H1 (cell line): ENCODE data around the gene NSUN2. TPM values are rescaled to one million over a fixed set of nuclear protein-coding genes. Genes with fewer than 3 reads are reported as not detected.

Source experiments
- CTCF ChIA-PET: fragments of 300-600 bp; sonication (Branson Sonifier 250); formaldehyde crosslinking; loops from one replicate; lab custom pipeline; 2021; ENCODE audit not compliant: partially characterized antibody; lab: Charles Lee
- POLR2A ChIA-PET: fragments of 300-600 bp; sonication (Branson Sonifier 250); formaldehyde crosslinking; loops from one replicate; lab custom pipeline; 2021; ENCODE audit warnings: inconsistent platforms; ENCODE audit not compliant: partially characterized antibody; lab: Charles Lee
- DNase-seq, 2 experiments: peaks; one replicate each; pipeline versions ENCODE4 v3.0.0 to v3.0.0-alpha.2; 2010 to 2022; ENCODE audit warnings: low spot score in 2 of 2, low read depth in 1 of 2, mixed read lengths in 1 of 2
- FAIRE-seq: peaks from 2 replicates; lab custom pipeline; 2011; peaks lifted over from hg19 to GRCh38; lab: Jason Lieb, UNC
- H2AFZ ChIP-seq: 2 replicates; pipeline ENCODE4 v1.8.1; 2012; ENCODE audit warnings: low read length, inconsistent platforms
- H2AK5ac ChIP-seq: 2 replicates; pipeline ENCODE4 v1.6.1; 2013; ENCODE audit warnings: low read depth, low read length
- H2BK120ac ChIP-seq: replicated peaks from 2 replicates; pipeline ENCODE3; 2013; ENCODE audit warnings: low read depth, low read length, inconsistent platforms
- H2BK12ac ChIP-seq: 2 replicates; pipeline ENCODE4 v1.6.1; 2013; ENCODE audit warnings: low read depth, low read length
- H2BK15ac ChIP-seq: 2 replicates; pipeline ENCODE4 v1.6.1; 2013; ENCODE audit warnings: low read length
- H2BK20ac ChIP-seq: 2 replicates; pipeline ENCODE4 v1.6.1; 2013; ENCODE audit warnings: low read length
- H2BK5ac ChIP-seq: 2 replicates; pipeline ENCODE4 v1.6.1; 2013; ENCODE audit warnings: low read depth, low read length
- H3K14ac ChIP-seq: 2 replicates; pipeline ENCODE4 v1.6.1; 2013; ENCODE audit warnings: inconsistent platforms; ENCODE audit not compliant: insufficient read length
- H3K18ac ChIP-seq: 2 replicates; pipeline ENCODE4 v1.6.1; 2013; ENCODE audit warnings: low read length; ENCODE audit errors: extremely low read depth
- H3K23ac ChIP-seq: 2 replicates; pipeline ENCODE4 v1.6.1; 2013; ENCODE audit warnings: inconsistent platforms; ENCODE audit not compliant: insufficient read length
- H3K23me2 ChIP-seq: 2 replicates; pipeline ENCODE4 v1.6.1; 2013; ENCODE audit warnings: low read depth, low read length
- H3K27ac ChIP-seq: 2 replicates; pipeline ENCODE4 v1.6.1; 2011; ENCODE audit warnings: low read depth, low read length, inconsistent platforms
- H3K27me3 ChIP-seq, 4 experiments: replicated peaks in 1 of 4; 1 replicate in 1 of 4; 2 replicates in 3 of 4; pipeline versions ENCODE4 v1.6.1 to v1.8.1; 2011 to 2013; ENCODE audit warnings: low read length in 3 of 4, mild to moderate bottlenecking in 3 of 4, inconsistent platforms in 2 of 4, mixed read lengths in 2 of 4, moderate library complexity in 1 of 4; ENCODE audit not compliant: control insufficient read depth in 3 of 4, insufficient read depth in 3 of 4; ENCODE audit errors: extremely low read depth in 1 of 4
- H3K36me3 ChIP-seq, 4 experiments: 2 replicates each; pipeline versions ENCODE4 v1.6.1 to v1.8.1; 2011 to 2013; ENCODE audit warnings: mild to moderate bottlenecking in 4 of 4, low read length in 3 of 4, moderate library complexity in 2 of 4, control low read depth in 1 of 4, inconsistent platforms in 1 of 4; ENCODE audit not compliant: insufficient read depth in 4 of 4, control insufficient read depth in 2 of 4
- H3K4ac ChIP-seq: replicated peaks from 2 replicates; pipeline ENCODE3; 2013; ENCODE audit warnings: low read length, low read depth, mixed read lengths, inconsistent platforms; ENCODE audit not compliant: insufficient read length
- H3K4me1 ChIP-seq, 4 experiments: replicated peaks in 1 of 4; 1 replicate in 1 of 4; 2 replicates in 3 of 4; pipeline versions ENCODE4 v1.6.1 to v1.8.1; 2011 to 2013; ENCODE audit warnings: low read length in 3 of 4, inconsistent platforms in 2 of 4, mixed read lengths in 1 of 4; ENCODE audit not compliant: insufficient read depth in 4 of 4, control insufficient read depth in 3 of 4
- H3K4me2 ChIP-seq, 2 experiments: 2 replicates each; pipeline versions ENCODE4 v1.6.1 to v1.8.1; 2011 to 2013; ENCODE audit warnings: low read depth in 2 of 2, low read length in 2 of 2, control low read depth in 1 of 2, inconsistent platforms in 1 of 2, mild to moderate bottlenecking in 1 of 2; ENCODE audit not compliant: insufficient read depth in 1 of 2
- H3K4me3 ChIP-seq, 4 experiments: fragments of 200-600, 300-600 bp in 1 of 4; sonication (generic), shearing (Covaris generic), sonication (Bioruptor Twin) in 1 of 4; 2 replicates each; pipeline versions ENCODE4 v1.5.1 to v1.8.1; 2011 to 2016; ENCODE audit warnings: low read length in 4 of 4, low read depth in 3 of 4, control low read depth in 2 of 4, inconsistent platforms in 2 of 4, mild to moderate bottlenecking in 2 of 4, mixed read lengths in 1 of 4, moderate library complexity in 1 of 4; ENCODE audit not compliant: insufficient read depth in 2 of 4; ENCODE audit errors: extremely low read depth in 1 of 4
- H3K56ac ChIP-seq: replicated peaks from 2 replicates; pipeline ENCODE3; 2013; ENCODE audit warnings: low read depth, mild to moderate bottlenecking, mixed read lengths, low read length, inconsistent platforms; ENCODE audit not compliant: insufficient read length
- H3K79me1 ChIP-seq: 2 replicates; pipeline ENCODE4 v1.6.1; 2013; ENCODE audit warnings: low read depth, low read length, control low read depth
- H3K79me2 ChIP-seq, 2 experiments: 2 replicates each; pipeline versions ENCODE4 v1.6.1 to v1.8.1; 2012 to 2013; ENCODE audit warnings: low read length in 2 of 2, mild to moderate bottlenecking in 2 of 2, inconsistent platforms in 1 of 2; ENCODE audit not compliant: insufficient read depth in 2 of 2, control insufficient read depth in 1 of 2
- H3K9ac ChIP-seq, 4 experiments: replicated peaks in 1 of 4; 1 replicate in 1 of 4; 2 replicates in 3 of 4; pipeline versions ENCODE4 v1.6.1 to v1.8.1; 2011 to 2013; ENCODE audit warnings: low read depth in 3 of 4, low read length in 3 of 4, control low read depth in 2 of 4, mild to moderate bottlenecking in 2 of 4, moderate library complexity in 2 of 4, inconsistent platforms in 1 of 4; ENCODE audit errors: extremely low read depth in 1 of 4
- H3K9me3 ChIP-seq, 2 experiments: 2 replicates each; pipeline versions ENCODE4 v1.6.1 to v1.8.1; 2012 to 2013; ENCODE audit warnings: mild to moderate bottlenecking in 2 of 2, moderate library complexity in 2 of 2, control low read depth in 1 of 2, inconsistent platforms in 1 of 2, low read depth in 1 of 2, low read length in 1 of 2, mixed read lengths in 1 of 2; ENCODE audit not compliant: insufficient read depth in 2 of 2
- H4K20me1 ChIP-seq, 2 experiments: replicated peaks in 1 of 2; 2 replicates each; pipeline versions ENCODE3 to v1.8.1; 2011 to 2013; ENCODE audit warnings: inconsistent platforms in 2 of 2, low read length in 2 of 2, mild to moderate bottlenecking in 1 of 2; ENCODE audit not compliant: insufficient read depth in 2 of 2, control insufficient read depth in 1 of 2
- H4K5ac ChIP-seq: 2 replicates; pipeline ENCODE4 v1.6.1; 2013; ENCODE audit warnings: low read length, low read depth, mixed read lengths, inconsistent platforms; ENCODE audit not compliant: insufficient read length
- H4K8ac ChIP-seq: 2 replicates; pipeline ENCODE4 v1.8.0; 2013; ENCODE audit warnings: mild to moderate bottlenecking, moderate library complexity, low read length, inconsistent platforms; ENCODE audit not compliant: insufficient read depth; ENCODE audit errors: extremely low read depth
- H4K91ac ChIP-seq: replicated peaks from 2 replicates; pipeline ENCODE3; 2013; ENCODE audit warnings: low read length, mixed read lengths, inconsistent platforms; ENCODE audit not compliant: insufficient read length
- CHD1 ChIP-seq: IDR thresholded peaks from 2 replicates; pipeline ENCODE4 v1.6.1; 2012; ENCODE audit warnings: low read depth, low read length, improper control_type of control experiment
- CTBP2 ChIP-seq: IDR thresholded peaks from 2 replicates; pipeline ENCODE4 v1.7.0; 2011; ENCODE audit warnings: borderline replicate concordance, mild to moderate bottlenecking, moderate library complexity, mixed read lengths, low read length; ENCODE audit not compliant: insufficient read depth, insufficient read length
- KDM1A ChIP-seq: fragments of 200-600, 300-600 bp; sonication (generic); IDR thresholded peaks from 2 replicates; pipeline ENCODE4 v1.7.1; 2016; ENCODE audit warnings: mild to moderate bottlenecking, low read length, borderline replicate concordance
- RBBP5 ChIP-seq: IDR thresholded peaks from 2 replicates; pipeline ENCODE4 v1.7.1; 2012; ENCODE audit warnings: low read depth, mild to moderate bottlenecking, inconsistent platforms, low read length, moderate library complexity, borderline replicate concordance
- RNF2 ChIP-seq: fragments of 200-900, 300-1000 bp; sonication (generic); IDR thresholded peaks from 2 replicates; pipeline ENCODE4 v1.7.1; 2016; ENCODE audit warnings: borderline replicate concordance, low read depth, mild to moderate bottlenecking, antibody characterized with exemption, low read length; ENCODE audit not compliant: poor library complexity, severe bottlenecking; ENCODE audit errors: missing control alignments
- SIN3A ChIP-seq, 2 experiments: IDR thresholded peaks in 1 of 2; conservative IDR thresholded peaks in 1 of 2; 2 replicates each; pipeline ENCODE4 v1.6.1; 2011 to 2012; ENCODE audit warnings: low read length in 2 of 2, improper control_type of control experiment in 1 of 2, low read depth in 1 of 2, mild to moderate bottlenecking in 1 of 2
- WGBS, 2 experiments: shearing (Covaris generic) in 1 of 2; methylation state at CpG; one replicate each; pipeline versions ENCODE4 v1.1.6 to v1.1.7; 2013 to 2015; ENCODE audit warnings: low lambda C conversion rate in 2 of 2, mixed read lengths in 2 of 2, inconsistent platforms in 1 of 2, low coverage in 1 of 2, missing lambda C conversion rate in 1 of 2; ENCODE audit not compliant: insufficient replicate concordance in 2 of 2, insufficient coverage in 1 of 2, insufficient read length in 1 of 2; ENCODE audit errors: extremely low coverage in 1 of 2, missing lambda C conversion rate in 1 of 2; 5-methylcytosine and 5-hydroxymethylcytosine counted together
- polyA plus RNA-seq, 7 experiments: library from polyadenylated mRNA; depleted of rRNA in 3 of 7; stranded (reverse) in 5 of 7; unstranded in 2 of 7; fragments of >200 nt in 5 of 7; fragments of 200-250 nt in 2 of 7; gene quantifications; 1 replicate in 5 of 7; 2 replicates in 1 of 7; 4 replicates in 1 of 7; pipeline versions ENCODE4 v1.2.1 to v1.2.3, GENCODE V29; 2011 to 2013; ENCODE audit warnings: missing spikeins in 2 of 7, mixed read lengths in 2 of 7
- total RNA-seq: library from RNA; stranded (reverse); fragmentation: NEBNext Ultra II Directional; extraction: Animal tissue kit (Norgen Biotek cat#: 25700); gene quantifications from 2 replicates; pipeline ENCODE4 v1.2.1, GENCODE V29; 2021
- TF ChIP-seq, protein P1 (sequence below): IDR thresholded peaks from 2 replicates; pipeline ENCODE4 v1.6.1; 2012; ENCODE audit warnings: low read length, inconsistent platforms
- TF ChIP-seq, protein P2 (sequence below): IDR thresholded peaks from 2 replicates; pipeline ENCODE4 v1.6.1; 2012; ENCODE audit warnings: inconsistent platforms
- TF ChIP-seq, protein P3 (sequence below): IDR thresholded peaks from 2 replicates; pipeline ENCODE4 v1.6.1; 2011; ENCODE audit warnings: low read length, improper control_type of control experiment

The NSUN2 gene
- total and polyA plus RNA-seq, 2 of the 8 experiments (the other 6 are each of a cell fraction or from before 2014, with no cell fraction given), result 47.3 to 94.7 TPM

DNA sequence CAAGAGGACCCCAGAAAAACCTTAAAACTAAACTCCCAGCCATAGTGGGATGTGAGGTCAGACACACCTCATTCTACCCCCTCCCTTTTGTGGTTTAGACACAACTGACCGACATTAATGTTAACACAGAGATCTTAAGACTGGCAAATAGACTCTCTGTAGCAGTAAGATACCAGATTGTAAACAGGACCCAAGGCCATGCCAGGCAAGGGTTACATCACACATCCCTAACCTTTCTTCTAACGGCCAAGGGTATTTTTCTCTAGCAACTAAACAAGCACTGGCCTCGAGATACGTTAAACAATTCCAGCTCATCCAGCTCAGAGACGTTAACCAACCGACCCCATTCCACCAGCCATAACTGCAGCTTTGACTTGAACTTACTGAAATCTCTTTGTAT lies 38.8 kb downstream of the NSUN2 start:
- H3K79me1 ChIP-seq, result no peaks in the 10 kb centered on the region
- H3K23me2 ChIP-seq, result no peaks in the 10 kb centered on the region
- no peak overlapping the region for H4K91ac ChIP-seq
- no peak overlapping the region for H3K4me3 ChIP-seq
- no peak overlapping the region for H2BK5ac ChIP-seq
- no peaks in the 10 kb centered on the region for H3K4me1 ChIP-seq
- H2BK12ac ChIP-seq, result no peak overlapping the region
- H2BK120ac ChIP-seq, result no peak overlapping the region
- POLR2A ChIA-PET, result interaction anchor here (0.9 to 1.1 kb wide), 3 partner anchors 8 to 135 kb away, joined by 3 to 4 read pairs (median 3); partner anchors contain the start of genes NSUN2 and SRD5A1
- no peak overlapping the region for H3K14ac ChIP-seq
- H3K23ac ChIP-seq, result no peak overlapping the region
- H2AK5ac ChIP-seq, result no peak overlapping the region
- no peak overlapping the region for H3K27ac ChIP-seq
- no peaks in the 10 kb centered on the region for H3K27me3 ChIP-seq
- H3K18ac ChIP-seq, result no peak overlapping the region
- no peak overlapping the region for H2BK15ac ChIP-seq
- H3K4ac ChIP-seq, result no peak overlapping the region
- H3K9ac ChIP-seq, result no peak overlapping the region
- H4K20me1 ChIP-seq, result peaks cover 1 to 4% of the 10 kb centered on the region in 2 experiments
- no peak overlapping the region for H2AFZ ChIP-seq
- no peak overlapping the region for H4K8ac ChIP-seq
- WGBS, 2 experiments, result 93% methylated on average over 6 of the region's 6 CpGs; no CpG with 5 or more reads in 1 of the 2 experiments
- peaks cover 3 to 21% (median 10%) of the 10 kb centered on the region in 4 experiments; a peak in 6 of 8 replicates for H3K36me3 ChIP-seq
- CTCF ChIA-PET, result interaction anchor here (1.0 to 1.2 kb wide), 2 partner anchors 16 to 19 kb away, joined by 3 read pairs; no protein-coding TSS in a partner anchor
- H3K56ac ChIP-seq, result no peak overlapping the region
- FAIRE-seq (no peak), DNase-seq (no peak)
- H3K79me2 ChIP-seq, result no peaks in the 10 kb centered on the region
- H3K4me2 ChIP-seq, result no peak overlapping the region
- H2BK20ac ChIP-seq, result no peak overlapping the region
- no peak overlapping the region for H4K5ac ChIP-seq
- H3K9me3 ChIP-seq, result no peaks in the 10 kb centered on the region
- TF ChIP-seq, protein P1, sequence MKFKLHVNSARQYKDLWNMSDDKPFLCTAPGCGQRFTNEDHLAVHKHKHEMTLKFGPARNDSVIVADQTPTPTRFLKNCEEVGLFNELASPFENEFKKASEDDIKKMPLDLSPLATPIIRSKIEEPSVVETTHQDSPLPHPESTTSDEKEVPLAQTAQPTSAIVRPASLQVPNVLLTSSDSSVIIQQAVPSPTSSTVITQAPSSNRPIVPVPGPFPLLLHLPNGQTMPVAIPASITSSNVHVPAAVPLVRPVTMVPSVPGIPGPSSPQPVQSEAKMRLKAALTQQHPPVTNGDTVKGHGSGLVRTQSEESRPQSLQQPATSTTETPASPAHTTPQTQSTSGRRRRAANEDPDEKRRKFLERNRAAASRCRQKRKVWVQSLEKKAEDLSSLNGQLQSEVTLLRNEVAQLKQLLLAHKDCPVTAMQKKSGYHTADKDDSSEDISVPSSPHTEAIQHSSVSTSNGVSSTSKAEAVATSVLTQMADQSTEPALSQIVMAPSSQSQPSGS, result no peak
- no peak for TF ChIP-seq SIN3A (conservative IDR thresholded peaks at IDR 0.05 in 1 of 2, IDR thresholded peaks at IDR 0.05 in 1 of 2; ENCODE audit: low read depth in 1 of 2, low read length in 2 of 2)
- TF ChIP-seq, protein P2, sequence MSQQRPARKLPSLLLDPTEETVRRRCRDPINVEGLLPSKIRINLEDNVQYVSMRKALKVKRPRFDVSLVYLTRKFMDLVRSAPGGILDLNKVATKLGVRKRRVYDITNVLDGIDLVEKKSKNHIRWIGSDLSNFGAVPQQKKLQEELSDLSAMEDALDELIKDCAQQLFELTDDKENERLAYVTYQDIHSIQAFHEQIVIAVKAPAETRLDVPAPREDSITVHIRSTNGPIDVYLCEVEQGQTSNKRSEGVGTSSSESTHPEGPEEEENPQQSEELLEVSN, result no peak
- TF ChIP-seq KDM1A, result no peak
- no peak for TF ChIP-seq CTBP2
- TF ChIP-seq RNF2, result no peak
- TF ChIP-seq, protein P3, sequence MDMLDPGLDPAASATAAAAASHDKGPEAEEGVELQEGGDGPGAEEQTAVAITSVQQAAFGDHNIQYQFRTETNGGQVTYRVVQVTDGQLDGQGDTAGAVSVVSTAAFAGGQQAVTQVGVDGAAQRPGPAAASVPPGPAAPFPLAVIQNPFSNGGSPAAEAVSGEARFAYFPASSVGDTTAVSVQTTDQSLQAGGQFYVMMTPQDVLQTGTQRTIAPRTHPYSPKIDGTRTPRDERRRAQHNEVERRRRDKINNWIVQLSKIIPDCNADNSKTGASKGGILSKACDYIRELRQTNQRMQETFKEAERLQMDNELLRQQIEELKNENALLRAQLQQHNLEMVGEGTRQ, result no peak
- TF ChIP-seq CHD1, result no peak
- TF ChIP-seq RBBP5, result no peak
